HG03565 (cell line): ENCODE results near the gene ACP2.

Experiments used
- ATAC-seq: cut with Tn5 transposase; IDR thresholded peaks from one replicate; pipeline ENCODE4 v1.9.1; 2021; ENCODE audit warnings: mild to moderate bottlenecking, moderate library complexity; ENCODE audit not compliant: unreplicated experiment

Gene ACP2

DNA sequence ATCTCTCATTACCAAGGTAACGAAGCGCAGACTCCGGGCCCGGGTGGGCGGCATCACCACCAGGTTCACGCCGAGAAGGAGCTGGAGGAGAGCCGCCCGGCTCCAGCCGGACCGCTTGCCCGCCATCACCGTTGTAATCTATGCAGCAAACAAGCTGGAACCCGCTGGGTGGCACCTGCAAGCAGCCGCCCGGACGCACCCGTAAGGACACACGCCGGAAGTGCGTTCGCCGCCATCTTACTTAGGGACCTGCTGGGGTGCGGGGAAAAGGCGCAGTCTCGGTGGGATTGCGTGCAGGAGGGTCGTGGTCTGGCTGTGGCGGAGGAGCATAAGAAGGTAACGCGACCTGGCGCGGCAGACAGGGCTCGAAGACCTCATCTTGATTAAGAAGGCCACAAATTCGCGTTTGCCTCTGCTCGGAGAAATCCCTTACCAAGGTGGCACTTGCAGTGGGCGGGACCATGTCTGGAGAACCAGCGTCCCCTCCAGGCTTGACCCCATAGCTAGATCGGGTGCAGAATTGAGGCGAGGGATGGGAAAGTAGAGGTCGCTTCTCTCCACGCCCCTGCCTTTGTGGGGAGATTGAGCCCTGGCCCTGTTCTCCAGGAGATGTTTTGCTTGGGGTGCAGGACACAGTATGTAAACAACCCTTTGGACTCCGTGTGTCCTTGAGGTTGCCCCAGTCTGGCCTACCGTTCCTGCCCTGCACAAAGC is at the start of gene ACP2:
TSS of gene ACP2 (minus strand) at position 151 of the 714 bp plus-strand sequence. CDS start at position 126, 25 bp downstream.
- peak; percentile 84 for ATAC-seq

GRCh38 chr11:47296045-47296444 is 47.4 kb upstream of the ACP2 start:
- ATAC-seq, result no peak

- no peak for ATAC-seq
Observed at GRCh38 chr11:47295385-47295784, 46.8 kb upstream of the ACP2 start.

- no peak for ATAC-seq
Observed at GRCh38 chr11:47289856-47290255, 41.2 kb upstream of the ACP2 start.

GRCh38 chr11:47288066-47288465 is 39.5 kb upstream of the ACP2 start:
- ATAC-seq, result no peak

GRCh38 chr11:47285969-47286770 is 37.6 kb upstream of the ACP2 start:
- ATAC-seq, result no peak

GRCh38 chr11:47284151-47284550 is 35.5 kb upstream of the ACP2 start:
- no peak for ATAC-seq

DNA sequence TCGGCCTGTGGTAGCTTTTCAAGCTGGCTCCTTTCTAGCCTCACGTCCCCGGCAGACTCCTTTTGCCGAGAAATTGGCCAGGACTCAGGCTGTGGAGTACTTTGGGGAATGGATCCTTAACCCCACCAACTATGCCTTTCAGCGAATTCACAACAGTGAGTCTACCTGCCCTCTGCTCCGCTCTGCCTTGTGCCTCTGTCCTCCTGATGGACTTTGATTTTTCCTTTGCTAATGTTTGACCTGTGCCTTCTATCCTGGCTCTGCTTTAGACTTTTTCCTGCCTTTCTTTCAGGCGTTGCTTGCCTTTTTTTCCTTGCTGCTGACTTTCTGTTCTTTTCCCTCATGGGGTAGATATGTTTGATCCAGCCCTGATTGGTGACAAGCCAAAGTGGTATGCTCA is 33.8 kb upstream of the ACP2 start:
- ATAC-seq, result no peak

GRCh38 chr11:47280860-47281259 is 32.2 kb upstream of the ACP2 start:
- ATAC-seq, result no peak

DNA sequence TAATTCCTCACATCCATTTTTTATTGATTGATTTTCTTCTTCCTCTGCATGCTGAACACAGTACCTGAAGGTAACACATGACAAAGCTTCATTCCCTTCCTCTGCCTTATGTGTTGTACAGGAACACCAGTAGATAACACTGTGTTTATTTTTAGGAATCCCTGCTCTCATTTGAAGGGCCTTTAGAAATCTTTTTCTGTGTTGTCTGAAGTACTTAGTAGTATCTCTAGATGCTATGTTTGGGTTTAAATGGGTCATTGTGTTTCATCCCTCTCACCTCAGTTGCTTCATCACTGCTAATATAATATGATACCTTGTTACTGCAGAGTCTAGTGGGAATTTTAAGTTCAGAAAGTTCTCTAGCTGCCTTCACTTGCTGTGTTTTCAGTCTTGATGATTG is 31.5 kb upstream of the ACP2 start:
- ATAC-seq, result no peak

- no peak for ATAC-seq
Observed at GRCh38 chr11:47278769-47279168, 30.2 kb upstream of the ACP2 start.

DNA sequence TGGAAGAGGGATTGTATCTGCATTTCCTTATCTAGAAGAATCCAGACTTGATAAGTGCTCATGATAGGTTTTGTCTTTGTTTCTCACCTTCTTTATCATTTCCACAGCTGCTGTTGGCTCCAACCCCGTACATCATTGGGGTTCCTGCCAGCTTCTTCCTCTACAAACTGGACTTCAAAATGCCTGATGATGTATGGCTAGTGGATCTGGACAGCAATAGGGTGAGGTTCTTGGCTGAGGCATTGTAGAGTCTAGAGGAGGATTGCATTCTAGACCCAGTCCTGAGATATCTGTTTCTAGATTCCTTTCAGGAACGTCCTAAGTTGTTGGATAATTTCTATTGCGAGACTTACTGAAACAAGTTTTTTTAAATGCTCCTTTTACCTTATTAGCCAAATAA is 29.4 kb upstream of the ACP2 start:
- no peak for ATAC-seq

DNA sequence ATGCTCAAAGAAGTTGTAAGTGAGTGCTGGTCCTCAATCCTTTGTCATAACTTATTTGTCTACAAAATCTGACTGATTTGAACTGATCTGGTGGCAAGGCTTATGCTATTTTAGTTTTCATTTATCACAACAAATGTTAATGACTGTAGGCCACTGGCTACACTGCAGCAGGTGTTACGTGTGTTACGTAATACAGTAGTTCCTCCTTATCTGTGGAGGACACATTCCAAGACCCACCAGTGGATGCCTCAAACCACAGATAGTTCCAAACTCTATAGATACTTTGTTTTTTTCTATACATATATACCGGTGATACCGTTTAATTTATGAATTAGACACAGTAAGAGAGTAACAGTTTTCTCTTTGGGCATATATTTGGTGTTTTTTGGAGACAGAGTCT is 28.3 kb upstream of the ACP2 start:
- ATAC-seq, result no peak

- no peak for ATAC-seq
Observed at GRCh38 chr11:47274495-47275235, 26.1 kb upstream of the ACP2 start.

DNA sequence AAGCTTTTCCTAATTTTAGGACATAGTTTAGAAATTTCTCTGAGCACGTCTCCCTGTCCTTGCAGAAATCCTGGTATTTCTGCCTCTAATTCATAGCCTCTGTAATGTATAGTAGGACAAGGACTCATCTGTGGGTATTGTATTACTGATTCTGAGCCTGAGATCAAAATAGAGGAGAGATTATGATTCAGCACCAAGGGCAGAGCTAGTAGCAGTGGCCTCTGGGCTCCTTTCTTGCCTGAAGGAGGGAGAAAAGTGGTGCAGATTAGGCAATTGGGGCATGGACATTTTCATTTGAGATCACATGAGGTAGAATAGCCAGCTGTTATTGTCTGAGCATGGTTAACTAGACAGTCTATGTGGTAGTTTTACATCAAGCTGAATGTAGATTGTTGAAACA is 24.1 kb upstream of the ACP2 start:
- no peak for ATAC-seq

GRCh38 chr11:47271961-47272661 is 23.5 kb upstream of the ACP2 start:
- no peak for ATAC-seq

DNA sequence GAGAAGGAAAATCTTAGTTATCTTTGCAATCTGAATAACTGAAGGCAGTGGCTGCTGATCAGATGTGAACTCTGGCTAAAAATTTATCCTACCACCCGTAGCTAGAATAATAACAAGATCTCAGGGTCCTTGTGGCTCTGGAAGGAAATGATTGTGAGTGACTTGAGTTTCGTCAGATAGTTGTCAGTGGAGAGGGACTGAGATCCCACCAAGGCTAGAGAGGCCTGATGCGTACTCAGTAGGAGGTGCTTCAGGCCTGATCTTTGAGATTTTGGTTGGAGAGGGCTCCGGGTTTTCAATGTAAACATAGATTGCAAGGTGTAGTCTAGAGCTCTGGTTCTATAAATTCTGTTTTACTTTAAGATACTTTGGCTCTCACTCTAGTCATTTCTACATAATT is 22.7 kb upstream of the ACP2 start:
- no peak for ATAC-seq

GRCh38 chr11:47270331-47271271 is 22.0 kb upstream of the ACP2 start:
- no peak for ATAC-seq

GRCh38 chr11:47269829-47270305 is 21.3 kb upstream of the ACP2 start, which contains the start of gene MADD:
TSS of gene MADD (plus strand) at chr11:47270133.
- ATAC-seq, result peak; percentile 69
